BJ (cell line): ENCODE results near the gene C15orf39. TPM values are rescaled to one million over a fixed set of nuclear protein-coding genes. Genes with fewer than 3 reads are reported as not detected.

ENCODE experiments used
- CTCF ChIA-PET: fragments of 350-600 bp; formaldehyde crosslinking; extraction: SDS; loops from one replicate; lab custom pipeline; 2021; ENCODE audit warnings: antibody characterized with exemption, inconsistent platforms; lab: Yijun Ruan, JAX
- POLR2A ChIA-PET: fragments of 300-600 bp; sonication (Branson Sonifier 250); formaldehyde crosslinking; extraction: SDS; loops from one replicate; lab custom pipeline; 2021; ENCODE audit warnings: antibody characterized with exemption; lab: Charles Lee
- DNase-seq: peaks from one replicate; pipeline ENCODE4 v3.0.0-alpha.2; 2011; ENCODE audit warnings: low read depth
- H3K27me3 ChIP-seq: 2 replicates; pipeline ENCODE4 v1.6.0; 2011; ENCODE audit warnings: low read length; ENCODE audit not compliant: control insufficient read depth, insufficient read depth
- H3K36me3 ChIP-seq: 2 replicates; pipeline ENCODE4 v1.5.1; 2011; ENCODE audit warnings: low read length; ENCODE audit not compliant: control insufficient read depth, insufficient read depth
- H3K4me3 ChIP-seq: 2 replicates; pipeline ENCODE4 v1.5.1; 2011; ENCODE audit warnings: low read depth, mild to moderate bottlenecking, control low read depth, low read length
- polyA plus RNA-seq: library from polyadenylated mRNA; depleted of rRNA; stranded (reverse); fragments of >200 nt; gene quantifications from 2 replicates; pipeline ENCODE4 v1.2.3, GENCODE V29; 2011
- TF ChIP-seq, protein P1 (sequence below): IDR thresholded peaks from 2 replicates; pipeline ENCODE4 v1.5.1; 2011; ENCODE audit warnings: low read depth, mild to moderate bottlenecking, control low read depth, inconsistent platforms, low read length, moderate library complexity; ENCODE audit not compliant: insufficient read depth

Gene C15orf39
- polyA plus RNA-seq, 1 experiment, result 4.5 TPM

GRCh38 chr15:75154461-75155062, 47.1 kb upstream of the C15orf39 start:
- DNase-seq, result no peak
- POLR2A ChIA-PET, result no interaction called here
- TF ChIP-seq, protein P1, sequence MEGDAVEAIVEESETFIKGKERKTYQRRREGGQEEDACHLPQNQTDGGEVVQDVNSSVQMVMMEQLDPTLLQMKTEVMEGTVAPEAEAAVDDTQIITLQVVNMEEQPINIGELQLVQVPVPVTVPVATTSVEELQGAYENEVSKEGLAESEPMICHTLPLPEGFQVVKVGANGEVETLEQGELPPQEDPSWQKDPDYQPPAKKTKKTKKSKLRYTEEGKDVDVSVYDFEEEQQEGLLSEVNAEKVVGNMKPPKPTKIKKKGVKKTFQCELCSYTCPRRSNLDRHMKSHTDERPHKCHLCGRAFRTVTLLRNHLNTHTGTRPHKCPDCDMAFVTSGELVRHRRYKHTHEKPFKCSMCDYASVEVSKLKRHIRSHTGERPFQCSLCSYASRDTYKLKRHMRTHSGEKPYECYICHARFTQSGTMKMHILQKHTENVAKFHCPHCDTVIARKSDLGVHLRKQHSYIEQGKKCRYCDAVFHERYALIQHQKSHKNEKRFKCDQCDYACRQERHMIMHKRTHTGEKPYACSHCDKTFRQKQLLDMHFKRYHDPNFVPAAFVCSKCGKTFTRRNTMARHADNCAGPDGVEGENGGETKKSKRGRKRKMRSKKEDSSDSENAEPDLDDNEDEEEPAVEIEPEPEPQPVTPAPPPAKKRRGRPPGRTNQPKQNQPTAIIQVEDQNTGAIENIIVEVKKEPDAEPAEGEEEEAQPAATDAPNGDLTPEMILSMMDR, result no peak
- CTCF ChIA-PET, result no interaction called here
- no peak overlapping the region for H3K4me3 ChIP-seq
- H3K36me3 ChIP-seq, result no peaks in the 10 kb centered on the region
- H3K27me3 ChIP-seq, result 0 out of 2 replicates have a peak, but pooled peaks cover 2% of the 10 kb centered on the region

- ChIA-PET CTCF (interaction anchor here (0.6 to 1.3 kb wide), 3 partner anchors 16 to 142 kb away, joined by 3 to 5 read pairs (median 3); no protein-coding TSS in a partner anchor), POLR2A (no interaction called here)
- DNase-seq, result no peak
- Histone ChIP-seq H3K36me3 (no peaks in the 10 kb centered on the region), H3K27me3 (0 out of 2 replicates have a peak, but pooled peaks cover 2% of the 10 kb centered on the region), H3K4me3 (no peak overlapping the region)
- TF ChIP-seq, protein P1, result no peak
These were observed 45.1 kb upstream of the C15orf39 start for GRCh38 chr15:75156326-75157215.

GRCh38 chr15:75158402-75158801, 43.3 kb upstream of the C15orf39 start:
- no peak for DNase-seq
- TF ChIP-seq, protein P1, result no peak
- Histone ChIP-seq H3K27me3 (0 out of 2 replicates have a peak, but pooled peaks cover 2% of the 10 kb centered on the region), H3K4me3 (no peak overlapping the region), H3K36me3 (no peaks in the 10 kb centered on the region)
- POLR2A ChIA-PET, result no interaction called here
- CTCF ChIA-PET, result no interaction called here

GRCh38 chr15:75159244-75159643, 42.4 kb upstream of the C15orf39 start:
- TF ChIP-seq, protein P1, result no peak
- no peak for DNase-seq
- CTCF ChIA-PET, result interaction anchor here (0.5 kb wide), 1 partner anchor 45 kb away, joined by 3 read pairs; no protein-coding TSS in a partner anchor
- Histone ChIP-seq H3K4me3 (no peak overlapping the region), H3K36me3 (no peaks in the 10 kb centered on the region), H3K27me3 (0 out of 2 replicates have a peak, but pooled peaks cover 2% of the 10 kb centered on the region)
- POLR2A ChIA-PET, result no interaction called here
